Sigmoid colon (tissue), 7 donors: ENCODE data around the gene MEOX2. TPM values are rescaled to one million over a fixed set of nuclear protein-coding genes. Genes with fewer than 3 reads are reported as not detected.

Experiments
- DNase-seq: peaks from one replicate; pipeline ENCODE4 v3.0.0-alpha.2; 2019
- H3K27ac ChIP-seq, 4 donors: fragments of 200-600 bp; sonication (generic); one replicate each; pipeline ENCODE4 v1.5.1; 2016 to 2019; ENCODE audit warnings: mild to moderate bottlenecking in 1 of 4
- H3K27me3 ChIP-seq, 3 donors: fragments of 200-600 bp; sonication (generic); one replicate each; pipeline ENCODE4 v1.5.1; 2019; ENCODE audit warnings: mild to moderate bottlenecking in 1 of 3
- H3K36me3 ChIP-seq, 4 donors: fragments of 200-600 bp; sonication (generic); one replicate each; pipeline ENCODE4 v1.5.1; 2016 to 2019
- H3K4me1 ChIP-seq, 4 donors: fragments of 200-600 bp; sonication (generic); one replicate each; pipeline ENCODE4 v1.5.1; 2017 to 2019
- H3K4me3 ChIP-seq, 4 donors: fragments of 200-600 bp; sonication (generic); one replicate each; pipeline ENCODE4 v1.5.1; 2017 to 2019; ENCODE audit warnings: mild to moderate bottlenecking in 2 of 4, moderate library complexity in 1 of 4
- H3K9me3 ChIP-seq, 4 donors: fragments of 200-600 bp in 3 of 4; sonication (generic) in 3 of 4; one replicate each; pipeline versions ENCODE4 v1.5.1 to v1.6.1; 2013 to 2019
- CTCF ChIP-seq, 4 experiments: fragments of 450-650 bp in 3 of 4; fragments of 200-600 bp in 1 of 4; IDR thresholded peaks; one replicate each; pipeline ENCODE4 v1.5.1; 2016 to 2019; ENCODE audit warnings: antibody characterized with exemption in 4 of 4, mild to moderate bottlenecking in 3 of 4, moderate library complexity in 2 of 4
- EP300 ChIP-seq, 4 donors: sonication (generic); formaldehyde crosslinking; IDR thresholded peaks; one replicate each; pipeline ENCODE4 v1.6.1; 2017; ENCODE audit warnings: antibody characterized with exemption in 4 of 4
- POLR2A ChIP-seq, 2 donors: fragments of 450-650 bp; IDR thresholded peaks; one replicate each; pipeline ENCODE4 v1.6.1; 2016; ENCODE audit warnings: antibody characterized with exemption in 2 of 2, mild to moderate bottlenecking in 2 of 2, moderate library complexity in 2 of 2
- POLR2AphosphoS5 ChIP-seq, 4 donors: sonication (generic); formaldehyde crosslinking; IDR thresholded peaks; one replicate each; pipeline ENCODE4 v1.6.1; 2017; ENCODE audit warnings: antibody characterized with exemption in 4 of 4
- WGBS, 2 donors: extraction: QIAGEN DNeasy Blood & Tissue Kit; methylation state at CpG; one replicate each; pipeline ENCODE4 v1.1.7; 2013; 5-methylcytosine and 5-hydroxymethylcytosine counted together
- intact Hi-C: fragments of 100-400 bp; cut with DNase I; formaldehyde crosslinking; loops from one replicate; pipeline ENCODE4 v1.15.1; 2023
- polyA plus RNA-seq, 3 donors: library from polyadenylated mRNA; stranded (reverse); fragments of 200-250 nt; gene quantifications; one replicate each; pipeline ENCODE4 v1.2.3, GENCODE V29; 2013
- total RNA-seq, 4 donors: library from RNA; depleted of rRNA; stranded (reverse); fragments of >200 nt; gene quantifications; one replicate each; pipeline ENCODE4 v1.1.0, GENCODE V29; 2016
- donor health status: healthy with polysubstance abuse.
- donor health status: Bipolar disorder and iron deficiency.
- donor health status: healthy.

Gene MEOX2
- total and polyA plus RNA-seq, 7 donors = 0.23 to 9.7 (median 1.6) TPM

GRCh38 chr7:15600298-15600697 lies 86.2 kb downstream of the MEOX2 start:
- DNase-seq = no peak
- Histone ChIP-seq H3K27me3 (no peaks in the 10 kb centered on the region), H3K9me3 (no peaks in the 10 kb centered on the region), H3K4me1 (no peaks in the 10 kb centered on the region), H3K4me3 (no peak overlapping the region), H3K36me3 (no peaks in the 10 kb centered on the region), H3K27ac (no peak overlapping the region)
- intact Hi-C loops = no loop called here
- 78 to 83% methylated on average over 4 of the region's 4 CpGs for WGBS, 2 donors
- TF ChIP-seq POLR2AphosphoS5 (IDR thresholded peaks at IDR 0.05) (no peak), POLR2A (IDR thresholded peaks at IDR 0.05) (no peak), CTCF (IDR thresholded peaks at IDR 0.05) (no peak), EP300 (IDR thresholded peaks at IDR 0.05) (no peak)

GRCh38 chr7:15594461-15594860 lies 92.0 kb downstream of the MEOX2 start:
- Histone ChIP-seq H3K4me3 (no peak overlapping the region), H3K27ac (no peak overlapping the region), H3K27me3 (no peaks in the 10 kb centered on the region), H3K4me1 (no peaks in the 10 kb centered on the region), H3K36me3 (no peaks in the 10 kb centered on the region), H3K9me3 (no peaks in the 10 kb centered on the region)
- intact Hi-C loops = no loop called here
- DNase-seq = no peak
- TF ChIP-seq POLR2A (IDR thresholded peaks at IDR 0.05) (no peak), POLR2AphosphoS5 (IDR thresholded peaks at IDR 0.05) (no peak), CTCF (IDR thresholded peaks at IDR 0.05) (no peak), EP300 (IDR thresholded peaks at IDR 0.05) (no peak)
- WGBS, 2 donors = 71 to 82% methylated on average over 5 of the region's 5 CpGs

- DNase-seq = no peak
- Histone ChIP-seq H3K27me3 (no peaks in the 10 kb centered on the region), H3K9me3 (no peaks in the 10 kb centered on the region), H3K4me3 (no peak overlapping the region), H3K27ac (no peak overlapping the region), H3K4me1 (no peaks in the 10 kb centered on the region), H3K36me3 (no peaks in the 10 kb centered on the region)
- intact Hi-C loops = no loop called here
- TF ChIP-seq POLR2A (IDR thresholded peaks at IDR 0.05) = no peak
- TF ChIP-seq POLR2AphosphoS5 (IDR thresholded peaks at IDR 0.05) = no peak
- TF ChIP-seq CTCF (IDR thresholded peaks at IDR 0.05) = no peak
- TF ChIP-seq EP300 (IDR thresholded peaks at IDR 0.05) = no peak
- WGBS, 2 donors = 80 to 84% methylated on average over 3 of the region's 3 CpGs
These were observed 93.1 kb downstream of the MEOX2 start for GRCh38 chr7:15593382-15593781.

GRCh38 chr7:15586266-15586665 lies 100.2 kb downstream of the MEOX2 start:
- Histone ChIP-seq H3K4me1 (peaks cover 0 to 15% (median 10%) of the 10 kb centered on the region in 4 donors), H3K9me3 (no peaks in the 10 kb centered on the region), H3K4me3 (no peak overlapping the region), H3K27me3 (no peaks in the 10 kb centered on the region), H3K36me3 (no peaks in the 10 kb centered on the region), H3K27ac (no peak overlapping the region)
- 90 to 98% methylated on average over 4 of the region's 4 CpGs for WGBS, 2 donors
- no peak for DNase-seq
- TF ChIP-seq POLR2A (IDR thresholded peaks at IDR 0.05) = no peak
- TF ChIP-seq POLR2AphosphoS5 (IDR thresholded peaks at IDR 0.05) = peak in 1 of 4 donors; percentile 25
- intact Hi-C loops = no loop called here

- H3K4me1 ChIP-seq = peaks cover 0 to 23% (median 17%) of the 10 kb centered on the region in 4 donors
- TF ChIP-seq EP300 (IDR thresholded peaks at IDR 0.05) (no peak), POLR2A (IDR thresholded peaks at IDR 0.05) (no peak), CTCF (IDR thresholded peaks at IDR 0.05) (no peak), POLR2AphosphoS5 (IDR thresholded peaks at IDR 0.05) (no peak)
These were observed 101.9 kb downstream of the MEOX2 start for GRCh38 chr7:15584575-15584974.

More at GRCh38 chr7:15584575-15584974, 101.9 kb downstream of the MEOX2 start:
- Histone ChIP-seq H3K36me3 (no peaks in the 10 kb centered on the region), H3K4me3 (no peak overlapping the region), H3K27me3 (no peaks in the 10 kb centered on the region), H3K9me3 (no peaks in the 10 kb centered on the region), H3K27ac (no peak overlapping the region)
- 91 to 94% methylated on average over 3 of the region's 3 CpGs for WGBS, 2 donors
- intact Hi-C loops = no loop called here
- DNase-seq = no peak
